Measurements from ENCODE around the gene C11orf68.
"Not testable (repeated sequence)": the region's sequence is repeated elsewhere in the genome, so short reads cannot be mapped to it uniquely, and the experiment has no call there.

C11orf68 gene

GRCh38 chr11:65918211-65919140, at the start of gene C11orf68:
Gene C11orf68 (minus strand): TSS chr11:65919062. CDS start chr11:65919031, 31 bp downstream.
- DNase-seq (ENCODE audit: low read depth in 2 of 2): no peak

- DNase-seq (ENCODE audit: low read depth in 2 of 2): no peak
Observed at GRCh38 chr11:65967329-65967934, 48.6 kb upstream of the C11orf68 start.

- no peak for DNase-seq (ENCODE audit: low read depth in 2 of 2)
Observed at GRCh38 chr11:65965986-65966762, 47.3 kb upstream of the C11orf68 start.

GRCh38 chr11:65964906-65965305, 46.0 kb upstream of the C11orf68 start:
- no peak for DNase-seq (ENCODE audit: low read depth in 2 of 2)

GRCh38 chr11:65962141-65962564, 43.3 kb upstream of the C11orf68 start:
- no peak for DNase-seq (ENCODE audit: low read depth in 2 of 2)

- DNase-seq (ENCODE audit: low read depth in 2 of 2): peak; percentile 87 to 88
Observed at GRCh38 chr11:65961267-65962140, 42.6 kb upstream of the C11orf68 start, which contains the start of gene SART1. Gene SART1 (plus strand): TSS chr11:65961734. CDS start chr11:65961781, 47 bp downstream.

- no peak for DNase-seq (ENCODE audit: low read depth in 2 of 2)
Observed at GRCh38 chr11:65960824-65961266, 42.0 kb upstream of the C11orf68 start.

GRCh38 chr11:65958774-65959420, 40.0 kb upstream of the C11orf68 start:
- DNase-seq (ENCODE audit: low read depth in 2 of 2): no peak

- no peak for DNase-seq (ENCODE audit: low read depth in 2 of 2)
Observed at GRCh38 chr11:65958291-65958690, 39.4 kb upstream of the C11orf68 start.

- DNase-seq (ENCODE audit: low read depth in 2 of 2): no peak
Observed at GRCh38 chr11:65954771-65955170, 35.9 kb upstream of the C11orf68 start.

- no peak for DNase-seq (ENCODE audit: low read depth in 2 of 2)
Observed at GRCh38 chr11:65953471-65953870, 34.6 kb upstream of the C11orf68 start.

GRCh38 chr11:65952052-65952521, 33.2 kb upstream of the C11orf68 start:
- no peak for DNase-seq (ENCODE audit: low read depth in 2 of 2)

GRCh38 chr11:65951641-65952040, 32.8 kb upstream of the C11orf68 start:
- not testable (repeated sequence) for DNase-seq (ENCODE audit: low read depth in 2 of 2)

- DNase-seq (ENCODE audit: low read depth in 2 of 2): not testable (repeated sequence)
Observed at GRCh38 chr11:65950711-65951110, 31.8 kb upstream of the C11orf68 start.

GRCh38 chr11:65947603-65948125, 28.8 kb upstream of the C11orf68 start:
- no peak for DNase-seq (ENCODE audit: low read depth in 2 of 2)

GRCh38 chr11:65947133-65947532, 28.3 kb upstream of the C11orf68 start:
- no peak for DNase-seq (ENCODE audit: low read depth in 2 of 2)

GRCh38 chr11:65946655-65947054, 27.8 kb upstream of the C11orf68 start:
- no peak for DNase-seq (ENCODE audit: low read depth in 2 of 2)

- DNase-seq (ENCODE audit: low read depth in 2 of 2): no peak
Observed at GRCh38 chr11:65945941-65946558, 27.2 kb upstream of the C11orf68 start.

GRCh38 chr11:65945430-65945911, 26.6 kb upstream of the C11orf68 start, which contains the start of gene TSGA10IP:
Gene TSGA10IP (plus strand): TSS chr11:65945480. CDS start chr11:65945676, 196 bp downstream.
- DNase-seq (ENCODE audit: low read depth in 2 of 2): no peak

All from stimulated activated CD8-positive, alpha-beta memory T cell treated with anti-CD3 and anti-CD28 coated beads, Interleukin-7, amount 100 ng/mL, for 1 hour (primary cell).